ENCODE results near the gene WNT7B.

WNT7B gene

DNA sequence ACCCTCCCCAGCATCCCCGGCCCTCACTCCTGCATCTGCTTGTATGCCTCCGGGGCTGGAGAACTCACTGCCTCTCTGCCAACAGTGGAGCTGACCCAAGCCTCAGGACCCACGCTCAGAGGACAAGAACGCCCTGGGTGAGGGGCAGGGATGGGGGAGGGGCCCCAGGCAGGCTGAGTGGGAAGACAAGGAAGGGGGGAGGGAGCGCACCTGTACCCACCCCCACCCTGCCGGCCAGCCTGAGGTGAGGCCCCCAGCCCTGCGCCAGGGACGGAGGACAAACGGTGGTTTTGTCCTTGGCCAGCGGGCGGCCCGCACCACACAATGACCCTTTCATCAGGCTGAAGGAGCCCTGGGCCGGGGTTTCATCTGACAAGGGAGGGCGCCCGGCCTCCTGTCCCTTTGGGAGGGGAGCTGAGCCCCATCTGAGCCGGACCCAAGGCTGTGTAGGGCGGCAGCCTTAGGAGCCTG, 10.0 kb downstream of the WNT7B start:
- no peak for TF ChIP-seq GATA3 (IDR thresholded peaks at IDR 0.05; ENCODE audit: low read depth, low read length)
- TF ChIP-seq GATA2 (IDR thresholded peaks at IDR 0.05; ENCODE audit: low read depth, low read length): no peak

DNA sequence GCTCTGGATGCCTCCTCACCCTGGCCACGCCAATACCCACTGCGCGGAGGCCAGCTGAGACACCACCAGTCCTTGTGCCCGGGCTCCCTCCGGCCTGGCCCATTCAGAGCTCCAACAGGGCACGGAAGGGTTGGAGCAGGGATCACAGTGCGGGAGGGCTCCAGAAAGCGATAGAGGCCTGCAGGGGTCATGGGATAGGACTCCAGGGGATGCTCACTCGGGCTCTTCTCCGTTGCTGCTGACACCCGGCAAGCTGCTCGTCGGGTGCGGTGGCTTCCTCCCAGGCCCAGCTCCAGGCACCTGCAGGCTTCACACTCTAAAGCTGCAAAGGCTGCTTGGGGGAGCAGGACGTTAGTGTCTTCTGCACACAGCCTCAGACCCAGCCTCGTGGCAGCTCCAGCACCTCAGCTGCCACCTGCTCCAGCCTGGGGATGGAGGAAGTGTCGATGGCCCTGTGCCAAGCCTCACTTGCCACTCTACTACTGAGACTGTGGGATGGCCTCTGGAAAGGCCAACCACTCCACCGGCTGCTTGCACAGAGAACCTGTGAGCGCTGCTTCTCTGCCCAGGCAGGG, 10.6 kb downstream of the WNT7B start:
- no peak for TF ChIP-seq GATA3 (IDR thresholded peaks at IDR 0.05; ENCODE audit: low read depth, low read length)

- TF ChIP-seq GATA3 (IDR thresholded peaks at IDR 0.05; ENCODE audit: low read depth, low read length) (no peak), GATA2 (IDR thresholded peaks at IDR 0.05; ENCODE audit: low read depth, low read length) (no peak)
Measured at GRCh38 chr22:45965563-45965962, 11.4 kb downstream of the WNT7B start.

DNA sequence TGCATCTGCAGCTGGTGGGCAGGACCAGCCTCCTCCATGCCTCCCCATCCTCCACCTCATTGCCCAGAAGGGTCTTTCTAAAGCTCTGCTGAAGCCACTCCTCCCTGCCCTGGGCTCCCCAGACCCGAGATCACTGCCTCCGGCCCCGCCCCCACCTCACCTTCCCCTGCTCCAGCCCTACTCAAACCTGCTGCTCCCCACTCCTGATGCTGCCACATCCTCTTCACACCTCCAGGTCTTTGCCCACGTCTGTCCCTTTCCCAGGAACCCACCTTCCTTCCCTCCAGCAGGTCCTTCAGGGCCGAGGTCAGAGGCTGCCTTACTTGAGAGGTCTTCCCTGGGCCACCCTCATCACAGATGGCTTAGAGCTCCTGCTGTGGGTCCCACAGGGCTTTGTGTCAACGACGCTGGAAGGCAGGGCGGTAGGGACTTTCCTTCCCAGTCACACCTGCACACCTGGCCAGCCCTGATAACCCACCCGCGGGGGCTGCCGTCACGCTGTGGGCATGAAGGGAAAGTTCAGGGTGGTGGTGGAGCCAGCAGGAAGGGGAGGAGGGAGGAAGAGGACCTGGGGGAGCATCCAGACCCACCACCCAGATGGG, 11.9 kb downstream of the WNT7B start:
- TF ChIP-seq GATA2 (IDR thresholded peaks at IDR 0.05; ENCODE audit: low read depth, low read length) (no peak), GATA3 (IDR thresholded peaks at IDR 0.05; ENCODE audit: low read depth, low read length) (no peak)

- TF ChIP-seq GATA2 (IDR thresholded peaks at IDR 0.05; ENCODE audit: low read depth, low read length) (no peak), GATA3 (IDR thresholded peaks at IDR 0.05; ENCODE audit: low read depth, low read length) (no peak)
Measured at GRCh38 chr22:45964372-45964771, 12.6 kb downstream of the WNT7B start.

DNA sequence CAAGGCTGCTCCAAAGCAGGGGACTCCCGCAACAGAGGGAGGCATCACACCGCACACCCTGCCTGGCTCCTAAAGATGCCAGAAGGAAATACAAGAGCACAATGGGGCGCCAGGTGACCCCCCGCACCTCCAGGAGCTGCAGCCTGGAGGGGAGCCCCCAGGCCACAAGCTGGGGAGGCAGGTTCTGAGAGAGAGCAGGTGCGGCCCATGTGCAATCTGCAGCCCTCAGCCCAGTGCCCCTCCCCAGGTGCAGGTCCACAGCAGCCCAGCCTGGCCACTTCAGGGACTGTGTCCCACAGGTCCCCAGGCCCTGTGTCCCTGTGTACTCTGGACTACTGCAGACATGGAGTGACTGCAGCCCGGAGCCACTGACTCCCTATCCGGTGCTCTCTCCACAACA, 13.1 kb downstream of the WNT7B start:
- TF ChIP-seq GATA3 (IDR thresholded peaks at IDR 0.05; ENCODE audit: low read depth, low read length) (no peak), GATA2 (IDR thresholded peaks at IDR 0.05; ENCODE audit: low read depth, low read length) (no peak)

DNA sequence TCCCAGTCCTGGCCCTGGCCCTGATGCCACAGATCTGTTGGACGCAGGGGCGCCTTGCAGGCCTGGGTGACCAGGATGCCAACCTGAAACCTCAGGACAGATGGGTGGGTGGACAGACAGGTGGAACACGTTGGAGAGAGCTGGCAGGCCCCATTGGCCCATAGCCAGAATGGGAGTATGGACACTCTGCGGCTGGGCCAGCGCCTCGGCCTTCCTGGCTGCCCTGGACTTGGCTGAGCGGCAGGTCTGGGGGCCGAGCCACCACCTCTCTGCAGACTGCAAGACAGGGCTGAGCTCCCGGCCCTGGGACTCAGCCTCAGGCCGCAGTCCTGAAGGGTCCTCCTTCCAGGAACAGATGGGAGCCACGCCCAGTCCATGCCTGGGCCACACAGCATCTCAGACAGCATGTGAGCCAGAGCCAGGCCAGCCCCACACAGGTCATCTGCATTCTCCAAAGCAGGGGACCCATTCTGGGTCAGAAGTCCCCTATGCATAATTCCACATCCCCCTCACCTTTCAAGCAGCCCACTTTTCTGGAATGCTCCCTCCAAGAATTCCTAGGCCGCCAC, 14.1 kb downstream of the WNT7B start:
- TF ChIP-seq GATA3 (IDR thresholded peaks at IDR 0.05; ENCODE audit: low read depth, low read length): no peak
- TF ChIP-seq GATA2 (IDR thresholded peaks at IDR 0.05; ENCODE audit: low read depth, low read length): no peak

- TF ChIP-seq GATA2 (IDR thresholded peaks at IDR 0.05; ENCODE audit: low read depth, low read length) (no peak), GATA3 (IDR thresholded peaks at IDR 0.05; ENCODE audit: low read depth, low read length) (no peak)
Measured at GRCh38 chr22:45962434-45962718, 14.6 kb downstream of the WNT7B start.

GRCh38 chr22:45961679-45962433, 15.1 kb downstream of the WNT7B start:
- no peak for TF ChIP-seq GATA2 (IDR thresholded peaks at IDR 0.05; ENCODE audit: low read depth, low read length)

DNA sequence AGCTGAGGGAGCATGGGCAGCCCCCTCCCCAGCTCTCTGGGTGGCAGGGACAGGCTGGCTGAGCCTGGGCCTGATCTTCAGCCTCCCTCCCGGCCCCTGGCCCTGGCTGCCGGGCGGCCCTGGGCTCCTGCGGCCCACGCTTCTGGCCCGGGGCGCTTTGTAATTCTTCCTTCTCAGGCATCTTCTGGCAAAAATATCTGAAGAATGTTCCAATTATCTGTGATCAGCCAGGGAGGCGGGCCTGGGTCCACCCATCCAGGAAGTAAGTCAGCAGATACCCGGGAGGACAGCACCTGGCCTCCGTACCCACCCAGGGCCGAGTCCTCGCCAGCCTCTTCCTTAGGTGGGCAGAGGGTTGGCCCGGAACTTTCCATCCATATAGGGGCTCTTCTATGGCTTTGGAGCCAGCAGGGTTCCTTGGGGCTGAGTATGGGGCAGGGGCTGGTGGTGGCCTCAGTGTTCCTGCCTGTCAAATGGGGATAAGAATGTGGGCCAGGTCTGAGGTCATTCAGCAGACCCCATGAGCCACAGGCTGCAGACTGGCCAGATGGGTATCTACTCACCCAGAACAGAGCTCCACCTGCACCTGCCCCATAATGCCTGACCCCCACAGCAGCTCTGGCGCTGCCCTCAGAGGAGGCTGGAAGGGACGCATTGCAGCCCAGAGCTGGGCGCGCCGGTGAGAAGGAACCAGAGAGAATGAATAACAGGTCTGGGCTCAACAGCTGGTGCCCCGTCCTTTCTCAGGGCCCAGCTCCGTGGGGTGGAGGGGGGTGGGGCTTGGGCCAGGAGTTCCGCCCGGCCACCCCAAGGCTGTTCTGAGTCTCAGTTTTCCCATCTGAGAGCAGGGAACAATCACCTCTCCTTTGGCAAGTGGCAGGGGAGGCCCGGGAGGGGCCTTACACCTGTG, 16.2 kb downstream of the WNT7B start:
- no peak for TF ChIP-seq GATA2 (IDR thresholded peaks at IDR 0.05; ENCODE audit: low read depth, low read length)
- TF ChIP-seq GATA3 (IDR thresholded peaks at IDR 0.05; ENCODE audit: low read depth, low read length): no peak

DNA sequence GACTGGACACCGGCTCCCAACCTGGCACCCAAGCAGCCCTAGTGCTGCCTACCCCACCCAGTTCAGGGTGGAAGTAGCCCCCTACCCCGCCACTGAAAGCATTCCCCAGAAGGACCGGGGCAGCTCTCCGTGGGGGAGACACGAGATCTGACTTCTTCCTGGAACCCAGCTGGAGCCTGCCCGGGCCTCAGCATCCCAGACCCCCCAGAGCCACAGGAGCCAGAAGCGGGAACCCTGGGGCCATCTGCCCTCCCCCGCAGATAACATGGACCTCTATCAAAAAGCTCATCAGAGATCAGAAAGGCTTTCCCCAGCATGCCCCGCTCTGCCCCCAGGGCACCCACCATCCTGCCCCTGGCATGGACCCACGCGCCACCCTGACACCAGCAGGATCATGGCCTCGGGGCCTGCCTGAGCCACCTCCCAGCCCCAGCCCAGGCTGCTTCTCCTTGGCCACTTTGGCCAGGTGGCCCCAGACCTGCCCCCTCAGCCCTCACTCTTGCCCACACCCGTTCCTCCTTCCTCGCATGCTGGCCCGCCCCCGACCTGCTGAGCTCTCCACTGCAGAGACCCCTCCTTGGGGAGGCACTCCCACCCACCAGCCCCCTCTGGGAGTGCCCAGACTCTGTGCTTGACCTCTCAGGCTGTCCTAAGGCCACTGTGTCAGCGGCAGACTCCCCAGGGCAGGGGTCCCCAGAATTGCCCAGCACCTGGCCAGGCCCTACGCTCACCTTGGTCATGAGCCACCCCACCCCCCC, 17.1 kb downstream of the WNT7B start:
- TF ChIP-seq GATA2 (IDR thresholded peaks at IDR 0.05; ENCODE audit: low read depth, low read length) (peak; percentile 29), GATA3 (IDR thresholded peaks at IDR 0.05; ENCODE audit: low read depth, low read length) (no peak)

GRCh38 chr22:45958971-45959370, 18.0 kb downstream of the WNT7B start:
- TF ChIP-seq GATA3 (IDR thresholded peaks at IDR 0.05; ENCODE audit: low read depth, low read length) (no peak), GATA2 (IDR thresholded peaks at IDR 0.05; ENCODE audit: low read depth, low read length) (no peak)

DNA sequence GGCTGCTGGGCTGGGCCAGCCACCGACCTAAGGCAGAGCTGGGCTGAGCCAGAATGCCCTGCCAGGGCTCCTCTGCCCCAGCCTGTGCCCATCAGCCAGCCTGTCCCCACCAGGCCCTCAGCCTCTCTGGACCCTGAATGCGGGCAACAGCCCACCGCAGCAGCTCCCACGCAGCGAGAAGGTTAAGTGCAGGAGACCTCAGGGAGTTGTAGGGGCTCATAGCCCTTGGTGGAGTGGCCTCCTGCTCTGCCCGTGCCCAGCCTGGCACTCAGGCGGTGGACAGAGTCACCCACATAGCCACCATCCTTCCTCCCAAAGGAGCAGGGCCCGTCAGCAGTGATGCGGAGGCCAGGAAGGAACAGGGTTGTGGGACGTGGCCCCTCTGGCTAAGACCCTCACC, 19.1 kb downstream of the WNT7B start:
- TF ChIP-seq GATA3 (IDR thresholded peaks at IDR 0.05; ENCODE audit: low read depth, low read length) (no peak), GATA2 (IDR thresholded peaks at IDR 0.05; ENCODE audit: low read depth, low read length) (no peak)

Data from SH-SY5Y (cell line).